NB4 (cell line): ENCODE measurements around the gene ZNF358.

ENCODE experiments used
- DNase-seq: peaks from one replicate; pipeline ENCODE4 v3.0.0; 2010; ENCODE audit warnings: low read depth
- H3K4me3 ChIP-seq: one replicate; pipeline ENCODE4 v1.5.1; 2011; ENCODE audit warnings: mild to moderate bottlenecking, low read depth, low read length, moderate library complexity
- MAX ChIP-seq: IDR thresholded peaks from 2 replicates; pipeline ENCODE4 v1.6.1; 2011; ENCODE audit warnings: low read depth, low read length
- MYC ChIP-seq: IDR thresholded peaks from 2 replicates; pipeline ENCODE4 v1.6.1; 2011; ENCODE audit warnings: low read depth, low read length
- POLR2A ChIP-seq: IDR thresholded peaks from 2 replicates; pipeline ENCODE4 v1.6.1; 2011; ENCODE audit warnings: mild to moderate bottlenecking; ENCODE audit not compliant: insufficient read length; ENCODE audit errors: extremely low read depth
- TF ChIP-seq, protein P1 (sequence below): IDR thresholded peaks from one replicate; pipeline ENCODE4 v1.5.1; 2012; ENCODE audit warnings: low read depth, low read length

The ZNF358 gene

DNA sequence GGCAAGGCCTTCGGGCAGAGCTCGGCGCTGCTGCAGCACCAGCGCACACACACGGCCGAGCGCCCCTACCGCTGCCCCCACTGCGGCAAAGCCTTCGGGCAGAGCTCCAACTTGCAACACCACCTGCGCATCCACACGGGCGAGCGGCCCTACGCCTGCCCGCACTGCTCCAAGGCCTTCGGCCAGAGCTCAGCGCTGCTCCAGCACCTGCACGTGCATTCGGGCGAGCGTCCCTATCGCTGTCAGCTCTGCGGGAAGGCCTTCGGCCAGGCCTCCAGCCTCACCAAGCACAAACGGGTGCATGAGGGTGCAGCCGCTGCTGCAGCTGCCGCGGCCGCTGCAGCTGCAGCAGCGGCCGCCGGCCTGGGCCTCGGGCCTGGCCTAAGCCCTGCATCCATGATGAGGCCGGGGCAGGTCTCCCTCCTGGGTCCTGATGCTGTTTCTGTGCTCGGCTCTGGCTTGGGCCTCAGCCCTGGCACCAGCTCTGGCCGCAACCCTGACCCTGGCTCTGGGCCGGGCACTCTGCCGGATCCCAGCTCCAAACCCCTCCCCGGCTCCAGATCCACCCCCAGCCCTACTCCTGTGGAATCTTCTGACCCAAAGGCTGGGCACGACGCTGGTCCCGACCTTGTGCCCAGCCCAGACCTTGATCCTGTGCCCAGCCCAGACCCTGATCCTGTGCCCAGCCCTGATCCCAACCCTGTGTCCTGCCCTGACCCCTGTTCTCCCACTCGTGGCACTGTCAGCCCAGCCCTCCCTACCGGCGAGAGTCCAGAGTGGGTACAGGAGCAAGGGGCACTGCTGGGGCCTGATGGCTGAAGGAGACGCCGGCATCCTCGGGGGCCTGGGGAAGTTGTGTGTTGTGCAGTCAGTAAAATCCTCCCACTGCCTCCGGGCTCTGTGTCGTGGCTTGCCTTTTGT lies 4.5 kb downstream of the ZNF358 start:
- TF ChIP-seq POLR2A (no peak), MAX (no peak), MYC (no peak)
- TF ChIP-seq, protein P1, sequence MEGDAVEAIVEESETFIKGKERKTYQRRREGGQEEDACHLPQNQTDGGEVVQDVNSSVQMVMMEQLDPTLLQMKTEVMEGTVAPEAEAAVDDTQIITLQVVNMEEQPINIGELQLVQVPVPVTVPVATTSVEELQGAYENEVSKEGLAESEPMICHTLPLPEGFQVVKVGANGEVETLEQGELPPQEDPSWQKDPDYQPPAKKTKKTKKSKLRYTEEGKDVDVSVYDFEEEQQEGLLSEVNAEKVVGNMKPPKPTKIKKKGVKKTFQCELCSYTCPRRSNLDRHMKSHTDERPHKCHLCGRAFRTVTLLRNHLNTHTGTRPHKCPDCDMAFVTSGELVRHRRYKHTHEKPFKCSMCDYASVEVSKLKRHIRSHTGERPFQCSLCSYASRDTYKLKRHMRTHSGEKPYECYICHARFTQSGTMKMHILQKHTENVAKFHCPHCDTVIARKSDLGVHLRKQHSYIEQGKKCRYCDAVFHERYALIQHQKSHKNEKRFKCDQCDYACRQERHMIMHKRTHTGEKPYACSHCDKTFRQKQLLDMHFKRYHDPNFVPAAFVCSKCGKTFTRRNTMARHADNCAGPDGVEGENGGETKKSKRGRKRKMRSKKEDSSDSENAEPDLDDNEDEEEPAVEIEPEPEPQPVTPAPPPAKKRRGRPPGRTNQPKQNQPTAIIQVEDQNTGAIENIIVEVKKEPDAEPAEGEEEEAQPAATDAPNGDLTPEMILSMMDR = no peak
- DNase-seq = no peak
- H3K4me3 ChIP-seq = no peak overlapping the region

- peak overlapping the region; percentile 47 for H3K4me3 ChIP-seq
- no peak for TF ChIP-seq POLR2A
- TF ChIP-seq, protein P1 = no peak
- no peak for TF ChIP-seq MAX
- no peak for TF ChIP-seq MYC
- no peak for DNase-seq
These were observed 5.7 kb downstream of the ZNF358 start for GRCh38 chr19:7521551-7522071.

DNA sequence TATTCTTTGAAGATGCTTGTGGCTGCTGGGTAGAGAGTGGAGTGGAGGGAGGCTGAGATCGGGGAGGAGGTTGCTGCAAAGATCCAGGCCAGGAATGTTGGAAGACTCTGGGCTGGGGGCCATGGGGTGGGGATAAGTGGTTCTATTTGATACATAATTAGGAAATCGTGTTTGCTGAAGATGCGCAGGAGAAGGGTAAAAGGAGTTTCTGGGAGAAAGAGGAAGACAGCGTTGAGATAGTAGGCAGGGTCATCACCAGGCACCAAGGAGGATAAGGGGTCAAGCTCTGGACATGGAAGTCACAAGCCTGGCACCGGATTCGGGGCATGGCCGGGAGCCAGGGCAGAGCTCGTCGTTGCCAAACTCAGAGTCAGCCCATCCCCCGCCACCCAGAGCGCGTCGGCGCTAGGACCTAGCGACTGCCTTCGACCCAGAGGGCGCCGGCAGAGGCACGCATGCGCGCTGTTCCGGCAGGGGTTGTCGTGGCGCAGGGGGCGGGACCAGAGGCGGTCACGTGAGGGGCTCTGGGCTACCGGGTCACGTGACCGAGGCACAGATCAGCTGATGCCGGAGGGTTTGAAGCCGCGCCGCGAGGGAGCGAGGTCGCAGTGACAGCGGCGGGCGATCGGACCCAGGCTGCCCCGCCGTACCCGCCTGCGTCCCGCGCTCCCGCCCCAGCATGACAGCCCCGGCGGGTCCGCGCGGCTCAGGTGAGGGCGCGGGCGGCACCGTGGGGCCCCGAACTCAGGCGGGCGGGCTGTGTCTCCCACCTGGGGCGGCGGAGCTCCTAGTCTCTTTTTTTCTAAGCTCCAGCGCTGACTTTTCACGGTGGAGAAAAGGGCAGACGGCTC lies 6.4 kb downstream of the ZNF358 start, which contains the start of gene MCOLN1:
TSS of gene MCOLN1 (plus strand) at position 553 of the 851 bp plus-strand sequence. CDS start at position 680, 127 bp downstream.
- DNase-seq = peak; percentile 97
- TF ChIP-seq, protein P1 = no peak
- TF ChIP-seq MAX (peak; percentile 99), MYC (peak; percentile 61), POLR2A (peak; percentile 44)
- peak within 1 kb of the TSS; percentile 61 for H3K4me3 ChIP-seq

- TF ChIP-seq, protein P1 = no peak
- peak overlapping the region; percentile 61 for H3K4me3 ChIP-seq
- DNase-seq = no peak
These were observed 7.2 kb downstream of the ZNF358 start for GRCh38 chr19:7522923-7523667.

- no peak for DNase-seq
- TF ChIP-seq, protein P1 = no peak
- TF ChIP-seq MYC (no peak), POLR2A (no peak), MAX (no peak)
- H3K4me3 ChIP-seq = no peak overlapping the region
These were observed 8.6 kb downstream of the ZNF358 start for GRCh38 chr19:7524523-7524922.
